Left lung (tissue), 10 donors: ENCODE results near the gene TRIM68. TPM values are rescaled to one million over a fixed set of nuclear protein-coding genes. Genes with fewer than 3 reads are reported as not detected.

Experiments used
- ATAC-seq: fragments of 200-7000 bp; cut with Tn5 transposase; one replicate; pipeline ENCODE4 v1.9.1; 2020; ENCODE audit warnings: moderate library complexity
- DNase-seq, 4 donors: peaks; one replicate each; pipeline ENCODE4 v3.0.0-alpha.2; 2013 to 2020
- H3K27ac ChIP-seq, 2 donors: fragments of 200-600 bp; sonication (generic) in 1 of 2; one replicate each; pipeline versions ENCODE4 v1.5.0 to v1.8.0; 2020 to 2021
- H3K27me3 ChIP-seq, 2 donors: fragments of 200-600 bp; sonication (generic) in 1 of 2; one replicate each; pipeline versions ENCODE4 v1.5.0 to v1.8.0; 2020 to 2021
- H3K36me3 ChIP-seq, 2 donors: fragments of 200-600 bp; sonication (generic) in 1 of 2; one replicate each; pipeline versions ENCODE4 v1.5.0 to v1.8.0; 2020 to 2021
- H3K4me1 ChIP-seq, 2 donors: fragments of 200-600 bp; one replicate each; pipeline ENCODE4 v1.8.0; 2021
- H3K4me3 ChIP-seq, 2 donors: fragments of 200-600 bp; sonication (generic) in 1 of 2; one replicate each; pipeline versions ENCODE4 v1.5.0 to v1.8.0; 2020 to 2021; ENCODE audit warnings: mild to moderate bottlenecking in 1 of 2
- H3K9me3 ChIP-seq, 2 donors: fragments of 200-600 bp; sonication (generic) in 1 of 2; one replicate each; pipeline versions ENCODE4 v1.5.0 to v1.8.0; 2020 to 2021
- CTCF ChIP-seq, 2 donors: fragments of 200-600 bp; sonication (generic) in 1 of 2; IDR thresholded peaks; one replicate each; pipeline versions ENCODE4 v1.5.0 to v1.8.0; 2021; ENCODE audit warnings: antibody characterized with exemption in 2 of 2
- intact Hi-C, 2 donors: fragments of 100-400 bp; cut with DNase I; formaldehyde crosslinking; loops; one replicate each; pipeline versions ENCODE4 v1.11.2 to v1.14.2; 2022
- polyA plus RNA-seq, 6 donors: library from polyadenylated mRNA; unstranded; fragments of 120-200 nt; gene quantifications; one replicate each; pipeline ENCODE4 v1.2.1, GENCODE V29; 2013; ENCODE audit not compliant: insufficient read length in 6 of 6
- total RNA-seq, 2 donors: library from RNA; stranded (reverse); fragmentation: NEBNext Ultra II Directional; extraction: Animal tissue kit (Norgen Biotek cat#: 25700); gene quantifications; one replicate each; pipeline ENCODE4 v1.2.1, GENCODE V29; 2021
- donor health status: DM: no; HTN: yes; CAD: no.
- donor health status: DM: no; HTN: no; CAD: no.

The TRIM68 gene
- total and polyA plus RNA-seq, 8 donors = 12.5 to 23.6 (median 18.6) TPM

DNA sequence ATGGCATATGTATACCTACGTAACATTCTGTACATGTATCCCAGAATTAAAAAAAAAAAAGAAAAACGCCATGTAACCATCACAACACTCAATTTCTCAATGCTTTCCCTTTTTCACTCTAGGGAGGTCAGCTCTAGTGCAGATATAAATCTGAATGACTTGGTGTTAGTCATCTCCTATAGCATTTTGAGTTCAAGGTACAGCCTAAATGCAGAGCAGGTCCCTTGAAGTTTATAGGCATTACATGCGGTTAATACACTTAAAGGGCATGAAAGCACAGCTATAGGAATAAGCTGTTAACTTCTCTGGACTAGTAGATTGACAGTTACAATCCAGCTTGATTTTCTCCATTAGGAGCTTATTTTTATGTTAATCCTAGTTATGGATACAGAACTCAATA, 42.7 kb downstream of the TRIM68 start:
- Histone ChIP-seq H3K27me3 (no peaks in the 10 kb centered on the region), H3K27ac (no peak overlapping the region), H3K9me3 (no peaks in the 10 kb centered on the region), H3K36me3 (no peaks in the 10 kb centered on the region), H3K4me1 (no peaks in the 10 kb centered on the region), H3K4me3 (no peak overlapping the region)
- ATAC-seq = no peak
- DNase-seq = no peak
- intact Hi-C loops = no loop called here
- no peak for TF ChIP-seq CTCF (IDR thresholded peaks at IDR 0.05)

- Histone ChIP-seq H3K4me3 (no peak overlapping the region), H3K27ac (no peak overlapping the region), H3K9me3 (no peaks in the 10 kb centered on the region), H3K27me3 (no peaks in the 10 kb centered on the region), H3K4me1 (no peaks in the 10 kb centered on the region), H3K36me3 (no peaks in the 10 kb centered on the region)
- DNase-seq = peak in 2 of 4 donors; percentile 7 to 54
- no peak for TF ChIP-seq CTCF (IDR thresholded peaks at IDR 0.05)
- intact Hi-C loops = no loop called here
- ATAC-seq = peak; percentile 68
Observed at GRCh38 chr11:4560467-4560866, 47.6 kb downstream of the TRIM68 start.

- H3K36me3 ChIP-seq = no peaks in the 10 kb centered on the region
- peak; percentile 46 for ATAC-seq
- no peaks in the 10 kb centered on the region for H3K4me1 ChIP-seq
Observed at GRCh38 chr11:4559527-4560440, 48.2 kb downstream of the TRIM68 start.

DNA sequence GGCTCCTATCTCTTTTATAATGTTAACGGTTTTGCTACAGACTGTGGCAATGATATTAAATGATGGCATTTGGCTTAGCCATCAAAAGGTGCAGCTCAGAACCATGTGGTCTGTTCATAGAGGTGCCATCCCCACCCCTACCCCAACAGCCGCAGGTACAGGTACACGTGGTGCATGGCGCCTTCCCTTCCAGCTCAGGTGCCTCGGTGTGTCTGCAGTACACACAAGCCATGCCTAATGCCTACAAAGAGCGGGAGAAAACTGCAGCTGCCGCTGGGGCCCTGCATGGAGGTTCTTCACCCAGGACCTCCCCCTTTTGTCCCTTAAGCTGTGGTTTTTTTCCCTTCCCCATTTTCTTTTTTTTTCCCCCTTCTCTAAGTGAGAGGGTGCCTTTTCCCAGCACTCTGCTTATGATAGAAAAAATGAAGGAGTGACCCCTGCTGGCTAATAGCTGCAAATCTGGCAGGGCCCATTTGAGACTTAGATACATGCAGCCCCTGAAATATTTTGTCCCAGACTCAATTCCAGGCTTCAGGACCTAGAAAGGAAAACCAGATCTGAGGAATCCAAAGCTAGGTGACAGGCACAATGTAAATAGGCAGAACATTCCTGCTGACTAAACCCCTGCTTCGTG, 56.6 kb downstream of the TRIM68 start:
- Histone ChIP-seq H3K36me3 (no peaks in the 10 kb centered on the region), H3K9me3 (peaks cover 0 to 5% of the 10 kb centered on the region in 2 donors), H3K4me3 (no peak overlapping the region), H3K4me1 (no peaks in the 10 kb centered on the region), H3K27ac (no peak overlapping the region), H3K27me3 (no peaks in the 10 kb centered on the region)
- ATAC-seq (no peak), DNase-seq (no peak)
- intact Hi-C loops = no loop called here
- TF ChIP-seq CTCF (IDR thresholded peaks at IDR 0.05) = peak in 1 of 2 donors; percentile 20

More at GRCh38 chr11:4559527-4560440, 48.2 kb downstream of the TRIM68 start:
- no peaks in the 10 kb centered on the region for H3K27me3 ChIP-seq
- H3K4me3 ChIP-seq = no peak overlapping the region
- no peak for TF ChIP-seq CTCF (IDR thresholded peaks at IDR 0.05)
- H3K9me3 ChIP-seq = no peaks in the 10 kb centered on the region
- intact Hi-C loops = no loop called here
- H3K27ac ChIP-seq = no peak overlapping the region
- DNase-seq = no peak

Other genes starting within 250 kb of the TRIM68 start
- gene OR52B4, start 239.8 kb downstream of the TRIM68 start, total RNA-seq = not detected
- gene OR52B4, start 239.8 kb downstream of the TRIM68 start, polyA plus RNA-seq = not detected
- gene TRIM21, start 214.5 kb downstream of the TRIM68 start, total RNA-seq = 10 to 100 TPM; 26.3 to 36.8 TPM
- 10 to 100 TPM; 25.4 to 30.8 (median 26.3) TPM for gene TRIM21, start 214.5 kb downstream of the TRIM68 start, polyA plus RNA-seq
- gene OR52K2, start 158.9 kb downstream of the TRIM68 start, total RNA-seq = 1 to 10 TPM in 1 of 2 donors, not detected in 1; 1.9 TPM
- gene OR52K2, start 158.9 kb downstream of the TRIM68 start, polyA plus RNA-seq = not detected
- gene OR52K1, start 125.6 kb downstream of the TRIM68 start, total RNA-seq = under 1 TPM; 0.09 to 0.86 TPM
- gene OR52K1, start 125.6 kb downstream of the TRIM68 start, polyA plus RNA-seq = under 1 TPM; 0.21 to 0.35 (median 0.27) TPM
- not detected for gene OR52M1, start 63.0 kb downstream of the TRIM68 start, total RNA-seq
- not detected for gene OR52M1, start 63.0 kb downstream of the TRIM68 start, polyA plus RNA-seq
- not detected for gene OR52I2, start 26.5 kb downstream of the TRIM68 start, total RNA-seq
- gene OR52I2, start 26.5 kb downstream of the TRIM68 start, polyA plus RNA-seq = under 1 TPM in 4 of 6 donors, not detected in 2; 0.03 to 0.07 (median 0.03) TPM
- gene OR52I1, start 14.2 kb downstream of the TRIM68 start, total RNA-seq = not detected
- gene OR52I1, start 14.2 kb downstream of the TRIM68 start, polyA plus RNA-seq = under 1 TPM in 5 of 6 donors, not detected in 1; 0.08 to 0.14 (median 0.11) TPM
- not detected for gene OR51D1, start 29.2 kb upstream of the TRIM68 start, total RNA-seq
- not detected for gene OR51D1, start 29.2 kb upstream of the TRIM68 start, polyA plus RNA-seq
- gene OR51E1, start 35.8 kb upstream of the TRIM68 start, total RNA-seq = not detected
- gene OR51E1, start 35.8 kb upstream of the TRIM68 start, polyA plus RNA-seq = under 1 TPM; 0.06 to 0.50 (median 0.33) TPM
- gene OR51E2, start 89.6 kb upstream of the TRIM68 start, total RNA-seq = not detected
- under 1 TPM in 5 of 6 donors, not detected in 1; 0.08 to 0.18 (median 0.15) TPM for gene OR51E2, start 89.6 kb upstream of the TRIM68 start, polyA plus RNA-seq
- gene MMP26, start 96.6 kb upstream of the TRIM68 start, total RNA-seq = not detected
- gene MMP26, start 96.6 kb upstream of the TRIM68 start, polyA plus RNA-seq = not detected
- not detected for gene OR51F1, start 161.7 kb upstream of the TRIM68 start, total RNA-seq
- gene OR51F1, start 161.7 kb upstream of the TRIM68 start, polyA plus RNA-seq = not detected
- not detected for gene OR52R1, start 196.1 kb upstream of the TRIM68 start, total RNA-seq
- gene OR52R1, start 196.1 kb upstream of the TRIM68 start, polyA plus RNA-seq = not detected
- gene OR51F2, start 213.1 kb upstream of the TRIM68 start, total RNA-seq = not detected
- gene OR51F2, start 213.1 kb upstream of the TRIM68 start, polyA plus RNA-seq = not detected
- not detected for gene OR51S1, start 241.0 kb upstream of the TRIM68 start, total RNA-seq
- gene OR51S1, start 241.0 kb upstream of the TRIM68 start, polyA plus RNA-seq = not detected